Measurements from ENCODE around the gene VWA3B. TPM values are rescaled to one million over a fixed set of nuclear protein-coding genes. Genes with fewer than 3 reads are reported as not detected.

VWA3B gene
- total RNA-seq, 4 donors from 2014 or later: 0.12 to 2.5 TPM; not detected in 2

GRCh38 chr2:98308068-98308467, 221.1 kb downstream of the VWA3B start:
- WGBS, 2 donors: 23 to 40% methylated on average over 8 of the region's 8 CpGs
- DNase-seq (ENCODE audit: low spot score in 2 of 2): no peak
- intact Hi-C loops (cut with DNase I; ENCODE audit: low total_unique reads): no loop called here
- H3K4me3 ChIP-seq (ENCODE audit: low read depth, poor library complexity, severe bottlenecking): no peak overlapping the region
- TF ChIP-seq CTCF (IDR thresholded peaks at IDR 0.05) (no peak), POLR2A (IDR thresholded peaks at IDR 0.05) (no peak)

- H3K4me3 ChIP-seq (ENCODE audit: low read depth, poor library complexity, severe bottlenecking): no peak overlapping the region
- 63 to 67% methylated on average over 2 to 4 of the region's 4 CpGs for WGBS, 2 donors
- intact Hi-C loops (cut with DNase I; ENCODE audit: low total_unique reads): no loop called here
- no peak for DNase-seq (ENCODE audit: low spot score in 2 of 2)
- no peak for TF ChIP-seq CTCF (IDR thresholded peaks at IDR 0.05)
- no peak for TF ChIP-seq POLR2A (IDR thresholded peaks at IDR 0.05)
These were observed 221.6 kb downstream of the VWA3B start for GRCh38 chr2:98308532-98308931.

DNA sequence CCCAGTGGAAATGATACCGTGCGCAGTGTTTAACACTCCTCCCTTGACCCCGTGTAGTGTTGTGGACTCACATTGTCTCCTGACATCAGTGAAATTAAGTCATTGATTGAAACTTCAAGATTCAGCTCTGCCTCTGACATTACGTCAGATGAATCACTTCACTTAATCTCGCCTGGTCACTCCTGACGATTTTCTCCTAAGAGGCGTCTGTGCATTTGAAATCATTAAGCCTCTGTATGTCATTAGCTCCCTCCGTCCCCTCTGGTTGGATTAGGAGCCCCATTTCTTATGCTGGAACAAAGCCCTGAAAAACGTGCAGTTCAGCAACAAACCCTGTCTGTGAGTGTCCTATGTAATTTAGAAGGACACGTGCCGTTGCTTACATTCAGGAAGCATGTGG, 222.6 kb downstream of the VWA3B start:
- 87% methylated on average over 11 of the region's 11 CpGs for WGBS, 2 donors
- TF ChIP-seq POLR2A (IDR thresholded peaks at IDR 0.05) (no peak), CTCF (IDR thresholded peaks at IDR 0.05) (no peak)
- no peak overlapping the region for H3K4me3 ChIP-seq (ENCODE audit: low read depth, poor library complexity, severe bottlenecking)
- DNase-seq (ENCODE audit: low spot score in 2 of 2): no peak
- intact Hi-C loops (cut with DNase I; ENCODE audit: low total_unique reads): no loop called here

DNA sequence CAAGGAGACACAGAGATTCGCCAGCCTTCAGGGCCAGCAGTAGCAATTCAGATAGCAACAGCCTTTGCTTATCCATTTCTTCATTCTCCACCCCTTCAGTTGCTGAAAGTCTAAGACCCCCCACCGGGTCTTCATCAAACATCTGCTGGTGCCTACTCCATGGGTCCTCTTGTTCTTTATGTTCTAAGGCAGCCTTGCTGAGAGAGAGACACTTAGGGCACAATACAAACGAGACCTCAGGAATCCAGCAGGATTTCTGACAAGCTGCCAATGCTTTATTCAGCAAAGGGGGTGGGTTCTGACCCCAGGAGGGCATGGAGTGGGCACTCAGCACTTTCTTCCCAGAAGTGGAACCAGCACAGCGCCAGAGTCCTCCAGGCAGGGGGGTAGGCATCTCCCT, 223.0 kb downstream of the VWA3B start:
- intact Hi-C loops (cut with DNase I; ENCODE audit: low total_unique reads): no loop called here
- no peak for DNase-seq (ENCODE audit: low spot score in 2 of 2)
- TF ChIP-seq POLR2A (IDR thresholded peaks at IDR 0.05) (no peak), CTCF (IDR thresholded peaks at IDR 0.05) (no peak)
- 71% methylated on average over 4 of the region's 4 CpGs for WGBS, 2 donors
- no peak overlapping the region for H3K4me3 ChIP-seq (ENCODE audit: low read depth, poor library complexity, severe bottlenecking)

DNA sequence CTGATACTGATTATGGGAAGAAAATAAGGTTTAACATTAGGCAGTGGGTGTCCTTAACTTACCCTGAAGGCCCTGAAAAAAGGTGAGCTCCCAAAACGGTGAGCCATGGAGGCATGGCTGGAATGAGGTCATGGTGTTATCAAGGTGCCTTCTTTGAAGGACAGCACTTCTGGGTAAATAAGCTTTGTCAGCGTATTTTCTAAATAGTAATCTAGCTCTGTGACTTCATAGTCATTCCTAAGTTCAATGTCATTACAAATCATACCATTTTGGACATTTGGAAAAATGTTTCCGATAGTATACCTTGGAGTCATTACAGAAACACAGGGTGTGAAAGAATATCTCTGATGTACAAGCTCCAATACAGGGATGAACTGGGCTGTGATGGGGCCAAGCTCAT, 224.1 kb downstream of the VWA3B start:
- no peak for TF ChIP-seq POLR2A (IDR thresholded peaks at IDR 0.05)
- no peak for TF ChIP-seq CTCF (IDR thresholded peaks at IDR 0.05)
- 79 to 82% methylated on average over 3 of the region's 3 CpGs for WGBS, 2 donors
- no peak for DNase-seq (ENCODE audit: low spot score in 2 of 2)
- intact Hi-C loops (cut with DNase I; ENCODE audit: low total_unique reads): no loop called here
- H3K4me3 ChIP-seq (ENCODE audit: low read depth, poor library complexity, severe bottlenecking): no peak overlapping the region

- DNase-seq (ENCODE audit: low spot score in 2 of 2): no peak
- TF ChIP-seq POLR2A (IDR thresholded peaks at IDR 0.05) (no peak), CTCF (IDR thresholded peaks at IDR 0.05) (no peak)
- H3K4me3 ChIP-seq (ENCODE audit: low read depth, poor library complexity, severe bottlenecking): no peak overlapping the region
- 79 to 80% methylated on average over 33 of the region's 33 CpGs for WGBS, 2 donors
- intact Hi-C loops (cut with DNase I; ENCODE audit: low total_unique reads): no loop called here
These were observed 225.0 kb downstream of the VWA3B start for GRCh38 chr2:98311771-98312545.
